ENCODE measurements around the gene KIFC3.

- no peak for TF ChIP-seq CTCF (IDR thresholded peaks at IDR 0.05)
- no peak for TF ChIP-seq EZH2 (IDR thresholded peaks at IDR 0.05; ENCODE audit: borderline replicate concordance, insufficient read depth, low read depth, low read length, poor library complexity, severe bottlenecking)
Measured at GRCh38 chr16:57730771-57731730, 71.2 kb downstream of the KIFC3 start.
